Neural cell (in vitro differentiated cells): Measurements from ENCODE around the gene GSG1L. TPM values are rescaled to one million over a fixed set of nuclear protein-coding genes. Genes with fewer than 3 reads are reported as not detected.

ENCODE experiments used
- H2AFZ ChIP-seq: fragments of 200-600, 300-800 bp; sonication (generic), shearing (Covaris generic); 2 replicates; pipeline ENCODE4 v1.6.0; 2014; ENCODE audit warnings: low read depth, mild to moderate bottlenecking, antibody characterized with exemption, low read length, moderate library complexity
- H3F3A ChIP-seq: fragments of 200-600 bp; shearing (Covaris generic); 2 replicates; pipeline ENCODE4 v1.6.1; 2016; ENCODE audit warnings: mild to moderate bottlenecking, moderate library complexity, mixed read lengths, antibody characterized with exemption, low read length; ENCODE audit not compliant: insufficient read depth, poor library complexity, severe bottlenecking
- H3K27ac ChIP-seq: fragments of 200-600, 300-800 bp; sonication (generic), shearing (Covaris generic); 2 replicates; pipeline ENCODE4 v1.5.1; 2014; ENCODE audit warnings: mild to moderate bottlenecking, low read length, moderate library complexity
- H3K27me3 ChIP-seq: fragments of 300-800, 200-600 bp; sonication (generic), shearing (Covaris generic); 2 replicates; pipeline ENCODE4 v1.6.0; 2014; ENCODE audit warnings: mild to moderate bottlenecking, low read depth, low read length, moderate library complexity; ENCODE audit not compliant: insufficient read depth
- H3K36me3 ChIP-seq: fragments of 300-800, 200-600 bp; sonication (generic), shearing (Covaris generic); 2 replicates; pipeline ENCODE4 v1.5.1; 2014; ENCODE audit warnings: mild to moderate bottlenecking, antibody characterized with exemption, low read length, moderate library complexity; ENCODE audit not compliant: insufficient read depth
- H3K4me2 ChIP-seq: fragments of 300-800, 200-600 bp; sonication (generic), shearing (Covaris generic); 2 replicates; pipeline ENCODE4 v1.6.0; 2014; ENCODE audit warnings: mild to moderate bottlenecking, low read length
- H3K4me3 ChIP-seq: fragments of 300-800, 200-600 bp; sonication (generic), shearing (Covaris generic); 2 replicates; pipeline ENCODE4 v1.5.1; 2014; ENCODE audit warnings: mild to moderate bottlenecking, low read length, moderate library complexity
- H3K79me2 ChIP-seq: fragments of 200-600 bp; shearing (Covaris generic); replicated peaks from 2 replicates; pipeline ENCODE4 v1.6.0; 2014; ENCODE audit warnings: mild to moderate bottlenecking, low read length, moderate library complexity; ENCODE audit not compliant: insufficient read depth
- H3K9ac ChIP-seq: fragments of 300-800, 200-600 bp; sonication (generic), shearing (Covaris generic); 2 replicates; pipeline ENCODE4 v1.6.1; 2016; ENCODE audit warnings: mild to moderate bottlenecking, low read length, mixed read lengths
- H3K9me2 ChIP-seq: fragments of 200-600 bp; shearing (Covaris generic); 2 replicates; pipeline ENCODE4 v1.6.1; 2016; ENCODE audit warnings: mild to moderate bottlenecking, low read length, mixed read lengths; ENCODE audit not compliant: insufficient read depth
- H3K9me3 ChIP-seq: fragments of 200-600, 300-800 bp; sonication (generic), shearing (Covaris generic); 2 replicates; pipeline ENCODE4 v1.6.1; 2016; ENCODE audit warnings: mild to moderate bottlenecking, mixed run types, low read length, moderate library complexity, mixed read lengths
- H4K20me1 ChIP-seq: fragments of 200-600 bp; shearing (Covaris generic); 2 replicates; pipeline ENCODE4 v1.6.1; 2016; ENCODE audit warnings: mild to moderate bottlenecking, mixed run types; ENCODE audit not compliant: insufficient read depth
- EP300 ChIP-seq: fragments of 450-650 bp; conservative IDR thresholded peaks from 2 replicates; pipeline ENCODE4 v1.6.1; 2014; ENCODE audit warnings: antibody characterized with exemption, mild to moderate bottlenecking, moderate library complexity; ENCODE audit not compliant: poor library complexity, severe bottlenecking
- EZH2 ChIP-seq: fragments of 200-600, 300-800 bp; shearing (Covaris generic), sonication (generic); IDR thresholded peaks from 2 replicates; pipeline ENCODE4 v1.6.1; 2014; ENCODE audit warnings: antibody characterized with exemption, low read length, borderline replicate concordance, mild to moderate bottlenecking; ENCODE audit not compliant: insufficient read depth, poor library complexity, severe bottlenecking
- MXI1 ChIP-seq: fragments of 450-650 bp; conservative IDR thresholded peaks from 2 replicates; pipeline ENCODE4 v1.6.1; 2014; ENCODE audit warnings: antibody characterized with exemption, mild to moderate bottlenecking; ENCODE audit not compliant: poor library complexity, severe bottlenecking
- POLR2AphosphoS5 ChIP-seq: IDR thresholded peaks from 2 replicates; pipeline ENCODE4 v1.6.1; 2012
- RAD21 ChIP-seq: fragments of 450-650 bp; conservative IDR thresholded peaks from 2 replicates; pipeline ENCODE4 v1.6.1; 2014; ENCODE audit warnings: antibody characterized with exemption, mild to moderate bottlenecking, moderate library complexity
- SMC3 ChIP-seq: fragments of 450-650 bp; conservative IDR thresholded peaks from 2 replicates; pipeline ENCODE4 v1.6.1; 2014; ENCODE audit warnings: antibody characterized with exemption, mild to moderate bottlenecking, moderate library complexity; ENCODE audit not compliant: poor library complexity
- TAF1 ChIP-seq: IDR thresholded peaks from 2 replicates; pipeline ENCODE4 v1.6.1; 2012; ENCODE audit warnings: low read depth
- polyA plus RNA-seq: library from polyadenylated mRNA; depleted of rRNA; stranded (reverse); fragments of >200 nt; gene quantifications from 2 replicates; pipeline ENCODE4 v1.2.3, GENCODE V29; 2014
- TF ChIP-seq, protein P1 (sequence below): fragments of 450-650 bp; IDR thresholded peaks from 2 replicates; pipeline ENCODE4 v1.5.1; 2014; ENCODE audit warnings: antibody characterized with exemption, mild to moderate bottlenecking, moderate library complexity; ENCODE audit not compliant: poor library complexity, severe bottlenecking
- TF ChIP-seq, protein P2 (sequence below): IDR thresholded peaks from 2 replicates; pipeline ENCODE4 v1.6.1; 2012; ENCODE audit warnings: borderline replicate concordance

GSG1L gene
- polyA plus RNA-seq, 1 donor from 2014 or later: 0.85 TPM

GRCh38 chr16:28041615-28042014, 21.9 kb downstream of the GSG1L start:
- no peak overlapping the region for H3K4me3 ChIP-seq

GRCh38 chr16:28040039-28040438, 23.5 kb downstream of the GSG1L start:
- no peak overlapping the region for H3K9ac ChIP-seq

More at GRCh38 chr16:28041615-28042014, 21.9 kb downstream of the GSG1L start:
- Histone ChIP-seq H2AFZ (no peak overlapping the region), H3K36me3 (no peaks in the 10 kb centered on the region), H3K27me3 (no peaks in the 10 kb centered on the region), H4K20me1 (no peaks in the 10 kb centered on the region), H3K9me3 (no peaks in the 10 kb centered on the region), H3K4me2 (no peak overlapping the region), H3K9me2 (no peaks in the 10 kb centered on the region), H3K9ac (no peak overlapping the region), H3K27ac (no peak overlapping the region), H3K79me2 (no peaks in the 10 kb centered on the region), H3F3A (no peaks in the 10 kb centered on the region)
- no peak for TF ChIP-seq EZH2
- no peak for TF ChIP-seq MXI1
- TF ChIP-seq TAF1: no peak
- no peak for TF ChIP-seq SMC3
- TF ChIP-seq POLR2AphosphoS5: no peak

GRCh38 chr16:28039493-28039892, 24.0 kb downstream of the GSG1L start:
- Histone ChIP-seq H3K79me2 (no peaks in the 10 kb centered on the region), H3K4me2 (no peak overlapping the region), H3K9me2 (no peaks in the 10 kb centered on the region), H2AFZ (no peak overlapping the region), H4K20me1 (no peaks in the 10 kb centered on the region), H3K27me3 (no peaks in the 10 kb centered on the region), H3K27ac (no peak overlapping the region), H3K9ac (no peak overlapping the region), H3K36me3 (no peaks in the 10 kb centered on the region), H3F3A (no peaks in the 10 kb centered on the region), H3K4me3 (no peak overlapping the region), H3K9me3 (no peaks in the 10 kb centered on the region)
- TF ChIP-seq SMC3: no peak
- TF ChIP-seq, protein P1, sequence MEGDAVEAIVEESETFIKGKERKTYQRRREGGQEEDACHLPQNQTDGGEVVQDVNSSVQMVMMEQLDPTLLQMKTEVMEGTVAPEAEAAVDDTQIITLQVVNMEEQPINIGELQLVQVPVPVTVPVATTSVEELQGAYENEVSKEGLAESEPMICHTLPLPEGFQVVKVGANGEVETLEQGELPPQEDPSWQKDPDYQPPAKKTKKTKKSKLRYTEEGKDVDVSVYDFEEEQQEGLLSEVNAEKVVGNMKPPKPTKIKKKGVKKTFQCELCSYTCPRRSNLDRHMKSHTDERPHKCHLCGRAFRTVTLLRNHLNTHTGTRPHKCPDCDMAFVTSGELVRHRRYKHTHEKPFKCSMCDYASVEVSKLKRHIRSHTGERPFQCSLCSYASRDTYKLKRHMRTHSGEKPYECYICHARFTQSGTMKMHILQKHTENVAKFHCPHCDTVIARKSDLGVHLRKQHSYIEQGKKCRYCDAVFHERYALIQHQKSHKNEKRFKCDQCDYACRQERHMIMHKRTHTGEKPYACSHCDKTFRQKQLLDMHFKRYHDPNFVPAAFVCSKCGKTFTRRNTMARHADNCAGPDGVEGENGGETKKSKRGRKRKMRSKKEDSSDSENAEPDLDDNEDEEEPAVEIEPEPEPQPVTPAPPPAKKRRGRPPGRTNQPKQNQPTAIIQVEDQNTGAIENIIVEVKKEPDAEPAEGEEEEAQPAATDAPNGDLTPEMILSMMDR: no peak
- no peak for TF ChIP-seq POLR2AphosphoS5
- TF ChIP-seq RAD21: no peak
- TF ChIP-seq TAF1: no peak
- no peak for TF ChIP-seq MXI1
- TF ChIP-seq EP300: no peak
- TF ChIP-seq EZH2: no peak
- TF ChIP-seq, protein P2, sequence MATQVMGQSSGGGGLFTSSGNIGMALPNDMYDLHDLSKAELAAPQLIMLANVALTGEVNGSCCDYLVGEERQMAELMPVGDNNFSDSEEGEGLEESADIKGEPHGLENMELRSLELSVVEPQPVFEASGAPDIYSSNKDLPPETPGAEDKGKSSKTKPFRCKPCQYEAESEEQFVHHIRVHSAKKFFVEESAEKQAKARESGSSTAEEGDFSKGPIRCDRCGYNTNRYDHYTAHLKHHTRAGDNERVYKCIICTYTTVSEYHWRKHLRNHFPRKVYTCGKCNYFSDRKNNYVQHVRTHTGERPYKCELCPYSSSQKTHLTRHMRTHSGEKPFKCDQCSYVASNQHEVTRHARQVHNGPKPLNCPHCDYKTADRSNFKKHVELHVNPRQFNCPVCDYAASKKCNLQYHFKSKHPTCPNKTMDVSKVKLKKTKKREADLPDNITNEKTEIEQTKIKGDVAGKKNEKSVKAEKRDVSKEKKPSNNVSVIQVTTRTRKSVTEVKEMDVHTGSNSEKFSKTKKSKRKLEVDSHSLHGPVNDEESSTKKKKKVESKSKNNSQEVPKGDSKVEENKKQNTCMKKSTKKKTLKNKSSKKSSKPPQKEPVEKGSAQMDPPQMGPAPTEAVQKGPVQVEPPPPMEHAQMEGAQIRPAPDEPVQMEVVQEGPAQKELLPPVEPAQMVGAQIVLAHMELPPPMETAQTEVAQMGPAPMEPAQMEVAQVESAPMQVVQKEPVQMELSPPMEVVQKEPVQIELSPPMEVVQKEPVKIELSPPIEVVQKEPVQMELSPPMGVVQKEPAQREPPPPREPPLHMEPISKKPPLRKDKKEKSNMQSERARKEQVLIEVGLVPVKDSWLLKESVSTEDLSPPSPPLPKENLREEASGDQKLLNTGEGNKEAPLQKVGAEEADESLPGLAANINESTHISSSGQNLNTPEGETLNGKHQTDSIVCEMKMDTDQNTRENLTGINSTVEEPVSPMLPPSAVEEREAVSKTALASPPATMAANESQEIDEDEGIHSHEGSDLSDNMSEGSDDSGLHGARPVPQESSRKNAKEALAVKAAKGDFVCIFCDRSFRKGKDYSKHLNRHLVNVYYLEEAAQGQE: no peak

More at GRCh38 chr16:28040039-28040438, 23.5 kb downstream of the GSG1L start:
- H3K9me3 ChIP-seq: no peaks in the 10 kb centered on the region
- H3K36me3 ChIP-seq: no peaks in the 10 kb centered on the region
- H3K27ac ChIP-seq: no peak overlapping the region
- H2AFZ ChIP-seq: no peak overlapping the region
- no peak overlapping the region for H3K4me2 ChIP-seq
- H4K20me1 ChIP-seq: no peaks in the 10 kb centered on the region
- H3K4me3 ChIP-seq: no peak overlapping the region
- H3F3A ChIP-seq: no peaks in the 10 kb centered on the region
- no peaks in the 10 kb centered on the region for H3K27me3 ChIP-seq
- TF ChIP-seq, protein P1: no peak
- no peak for TF ChIP-seq TAF1
- H3K9me2 ChIP-seq: no peaks in the 10 kb centered on the region
- no peaks in the 10 kb centered on the region for H3K79me2 ChIP-seq
